Renal cortex interstitium (tissue), 3 donors: Measurements from ENCODE around the gene SAPCD1. TPM values are rescaled to one million over a fixed set of nuclear protein-coding genes. Genes with fewer than 3 reads are reported as not detected.

Experiments
- polyA plus RNA-seq, 3 donors: library from polyadenylated mRNA; unstranded; fragments of 120-200 nt; gene quantifications; one replicate each; pipeline ENCODE4 v1.2.1, GENCODE V29; 2013; ENCODE audit not compliant: insufficient read length in 3 of 3

SAPCD1 gene
- polyA plus RNA-seq, 3 donors: 6.8 to 17.2 (median 10.0) TPM

Other genes starting within 250 kb of the SAPCD1 start
- gene MCCD1, start 233.7 kb upstream of the SAPCD1 start, polyA plus RNA-seq: 10 to 100 TPM; 13.5 to 19.2 (median 17.9) TPM
- 100 to 1,000 TPM; 573 to 689 (median 586) TPM for gene DDX39B, start 220.7 kb upstream of the SAPCD1 start, polyA plus RNA-seq
- gene ATP6V1G2, start 216.0 kb upstream of the SAPCD1 start, polyA plus RNA-seq: 10 to 100 TPM in 2 of 3 donors, 1 to 10 TPM in 1; 5.9 to 11.5 (median 11.0) TPM
- gene NFKBIL1, start 215.0 kb upstream of the SAPCD1 start, polyA plus RNA-seq: 10 to 100 TPM; 17.0 to 28.4 (median 27.7) TPM
- under 1 TPM; 0.26 to 0.43 (median 0.33) TPM for gene LTA, start 190.4 kb upstream of the SAPCD1 start, polyA plus RNA-seq
- under 1 TPM; 0.18 to 0.40 (median 0.24) TPM for gene TNF, start 187.1 kb upstream of the SAPCD1 start, polyA plus RNA-seq
- 1 to 10 TPM in 2 of 3 donors, under 1 TPM in 1; 0.53 to 2.3 (median 2.2) TPM for gene LTB, start 180.2 kb upstream of the SAPCD1 start, polyA plus RNA-seq
- gene LST1, start 176.4 kb upstream of the SAPCD1 start, polyA plus RNA-seq: 1 to 10 TPM; 4.4 to 6.5 (median 6.3) TPM
- gene NCR3, start 169.7 kb upstream of the SAPCD1 start, polyA plus RNA-seq: under 1 TPM in 2 of 3 donors, not detected in 1; 0.19 TPM
- 10 to 100 TPM; 63.3 to 80.6 (median 78.2) TPM for gene AIF1, start 147.4 kb upstream of the SAPCD1 start, polyA plus RNA-seq
- 100 to 1,000 TPM; 161 to 211 (median 207) TPM for gene PRRC2A, start 141.9 kb upstream of the SAPCD1 start, polyA plus RNA-seq
- 100 to 1,000 TPM; 243 to 263 (median 257) TPM for gene BAG6, start 110.0 kb upstream of the SAPCD1 start, polyA plus RNA-seq
- gene APOM, start 106.8 kb upstream of the SAPCD1 start, polyA plus RNA-seq: 100 to 1,000 TPM; 105 to 114 (median 110) TPM
- gene C6orf47, start 101.9 kb upstream of the SAPCD1 start, polyA plus RNA-seq: 10 to 100 TPM; 17.3 to 22.9 (median 18.4) TPM
- gene GPANK1, start 97.7 kb upstream of the SAPCD1 start, polyA plus RNA-seq: 10 to 100 TPM; 28.1 to 33.1 (median 29.9) TPM
- gene CSNK2B, start 96.6 kb upstream of the SAPCD1 start, polyA plus RNA-seq: 100 to 1,000 TPM; 232 to 252 (median 246) TPM
- 10 to 100 TPM; 22.8 to 30.6 (median 25.3) TPM for gene LY6G5B, start 92.7 kb upstream of the SAPCD1 start, polyA plus RNA-seq
- 1 to 10 TPM; 2.4 to 3.5 (median 3.4) TPM for gene LY6G5C, start 81.6 kb upstream of the SAPCD1 start, polyA plus RNA-seq
- gene ABHD16A, start 59.3 kb upstream of the SAPCD1 start, polyA plus RNA-seq: 10 to 100 TPM; 52.4 to 70.9 (median 61.6) TPM
- gene LY6G6F, start 55.8 kb upstream of the SAPCD1 start, polyA plus RNA-seq: 1 to 10 TPM in 1 of 3 donors, under 1 TPM in 2; 0.44 to 1.2 (median 0.73) TPM
- under 1 TPM in 1 of 3 donors, not detected in 2; 0.20 TPM for gene LY6G6D, start 47.3 kb upstream of the SAPCD1 start, polyA plus RNA-seq
- gene LY6G6C, start 40.9 kb upstream of the SAPCD1 start, polyA plus RNA-seq: under 1 TPM in 2 of 3 donors, not detected in 1; 0.26 to 0.41 TPM
- gene MPIG6B, start 39.3 kb upstream of the SAPCD1 start, polyA plus RNA-seq: 1 to 10 TPM; 1.6 TPM
- 100 to 1,000 TPM; 152 to 237 (median 188) TPM for gene DDAH2, start 33.4 kb upstream of the SAPCD1 start, polyA plus RNA-seq
- 100 to 1,000 TPM; 268 to 296 (median 292) TPM for gene CLIC1, start 26.1 kb upstream of the SAPCD1 start, polyA plus RNA-seq
- 10 to 100 TPM; 21.4 to 59.0 (median 22.1) TPM for gene MSH5, start 22.7 kb upstream of the SAPCD1 start, polyA plus RNA-seq
- gene VWA7, start 14.7 kb downstream of the SAPCD1 start, polyA plus RNA-seq: 10 to 100 TPM in 1 of 3 donors, 1 to 10 TPM in 2; 7.3 to 13.9 (median 8.5) TPM
- gene VARS1, start 33.1 kb downstream of the SAPCD1 start, polyA plus RNA-seq: 10 to 100 TPM; 58.7 to 72.2 (median 61.2) TPM
- 10 to 100 TPM; 72.1 to 90.4 (median 82.4) TPM for gene LSM2, start 44.3 kb downstream of the SAPCD1 start, polyA plus RNA-seq
- 1 to 10 TPM; 3.3 to 5.0 (median 4.0) TPM for gene HSPA1L, start 52.6 kb downstream of the SAPCD1 start, polyA plus RNA-seq
- 100 to 1,000 TPM in 2 of 3 donors, 10 to 100 TPM in 1; 84.4 to 121 (median 116) TPM for gene HSPA1A, start 52.9 kb downstream of the SAPCD1 start, polyA plus RNA-seq
- 100 to 1,000 TPM; 119 to 167 (median 142) TPM for gene HSPA1B, start 65.1 kb downstream of the SAPCD1 start, polyA plus RNA-seq
- 10 to 100 TPM; 74.6 to 79.3 (median 78.1) TPM for gene NEU1, start 100.2 kb downstream of the SAPCD1 start, polyA plus RNA-seq
- 10 to 100 TPM; 40.7 to 82.8 (median 51.9) TPM for gene SLC44A4, start 116.3 kb downstream of the SAPCD1 start, polyA plus RNA-seq
- 10 to 100 TPM; 74.6 to 98.4 (median 83.9) TPM for gene EHMT2, start 135.0 kb downstream of the SAPCD1 start, polyA plus RNA-seq
- 10 to 100 TPM; 23.4 to 35.5 (median 23.6) TPM for gene ZBTB12, start 139.4 kb downstream of the SAPCD1 start, polyA plus RNA-seq
- 1 to 10 TPM; 3.0 to 4.2 (median 4.0) TPM for gene C2, start 165.1 kb downstream of the SAPCD1 start, polyA plus RNA-seq
- 1 to 10 TPM; 5.2 to 8.7 (median 6.6) TPM for gene CFB, start 183.4 kb downstream of the SAPCD1 start, polyA plus RNA-seq
- 100 to 1,000 TPM in 1 of 3 donors, 10 to 100 TPM in 2; 89.5 to 103 (median 91.3) TPM for gene NELFE, start 196.3 kb downstream of the SAPCD1 start, polyA plus RNA-seq
- 10 to 100 TPM; 42.3 to 49.0 (median 47.7) TPM for gene SKIC2, start 196.5 kb downstream of the SAPCD1 start, polyA plus RNA-seq
- gene DXO, start 209.5 kb downstream of the SAPCD1 start, polyA plus RNA-seq: 10 to 100 TPM; 22.1 to 32.3 (median 31.7) TPM
- 10 to 100 TPM; 15.7 to 22.4 (median 22.4) TPM for gene C4A, start 219.4 kb downstream of the SAPCD1 start, polyA plus RNA-seq